Left lung (tissue), 10 donors: ENCODE data around the gene ZNRF1. TPM values are rescaled to one million over a fixed set of nuclear protein-coding genes. Genes with fewer than 3 reads are reported as not detected.
A peak's percentile ranks its signal among the peaks of the same experiment; 100 is the strongest.

Source experiments
- ATAC-seq: fragments of 200-7000 bp; cut with Tn5 transposase; one replicate; pipeline ENCODE4 v1.9.1; 2020; ENCODE audit warnings: moderate library complexity
- DNase-seq, 4 donors: peaks; one replicate each; pipeline ENCODE4 v3.0.0-alpha.2; 2013 to 2020
- H3K27ac ChIP-seq, 2 donors: fragments of 200-600 bp; sonication (generic) in 1 of 2; one replicate each; pipeline versions ENCODE4 v1.5.0 to v1.8.0; 2020 to 2021
- H3K27me3 ChIP-seq, 2 donors: fragments of 200-600 bp; sonication (generic) in 1 of 2; one replicate each; pipeline versions ENCODE4 v1.5.0 to v1.8.0; 2020 to 2021
- H3K36me3 ChIP-seq, 2 donors: fragments of 200-600 bp; sonication (generic) in 1 of 2; one replicate each; pipeline versions ENCODE4 v1.5.0 to v1.8.0; 2020 to 2021
- H3K4me1 ChIP-seq, 2 donors: fragments of 200-600 bp; one replicate each; pipeline ENCODE4 v1.8.0; 2021
- H3K4me3 ChIP-seq, 2 donors: fragments of 200-600 bp; sonication (generic) in 1 of 2; one replicate each; pipeline versions ENCODE4 v1.5.0 to v1.8.0; 2020 to 2021; ENCODE audit warnings: mild to moderate bottlenecking in 1 of 2
- H3K9me3 ChIP-seq, 2 donors: fragments of 200-600 bp; sonication (generic) in 1 of 2; one replicate each; pipeline versions ENCODE4 v1.5.0 to v1.8.0; 2020 to 2021
- intact Hi-C, 2 donors: fragments of 100-400 bp; cut with DNase I; formaldehyde crosslinking; loops; one replicate each; pipeline versions ENCODE4 v1.11.2 to v1.14.2; 2022
- polyA plus RNA-seq, 6 donors: library from polyadenylated mRNA; unstranded; fragments of 120-200 nt; gene quantifications; one replicate each; pipeline ENCODE4 v1.2.1, GENCODE V29; 2013; ENCODE audit not compliant: insufficient read length in 6 of 6
- total RNA-seq, 2 donors: library from RNA; stranded (reverse); fragmentation: NEBNext Ultra II Directional; extraction: Animal tissue kit (Norgen Biotek cat#: 25700); gene quantifications; one replicate each; pipeline ENCODE4 v1.2.1, GENCODE V29; 2021
- TF ChIP-seq, protein P1 (sequence below), 2 donors: fragments of 200-600 bp; sonication (generic) in 1 of 2; IDR thresholded peaks; one replicate each; pipeline versions ENCODE4 v1.5.0 to v1.8.0; 2021; ENCODE audit warnings: antibody characterized with exemption in 2 of 2
- donor health status: DM: no; HTN: yes; CAD: no.
- donor health status: DM: no; HTN: no; CAD: no.

ZNRF1 gene
- total and polyA plus RNA-seq, 8 donors, result 24.3 to 60.8 (median 46.5) TPM

DNA sequence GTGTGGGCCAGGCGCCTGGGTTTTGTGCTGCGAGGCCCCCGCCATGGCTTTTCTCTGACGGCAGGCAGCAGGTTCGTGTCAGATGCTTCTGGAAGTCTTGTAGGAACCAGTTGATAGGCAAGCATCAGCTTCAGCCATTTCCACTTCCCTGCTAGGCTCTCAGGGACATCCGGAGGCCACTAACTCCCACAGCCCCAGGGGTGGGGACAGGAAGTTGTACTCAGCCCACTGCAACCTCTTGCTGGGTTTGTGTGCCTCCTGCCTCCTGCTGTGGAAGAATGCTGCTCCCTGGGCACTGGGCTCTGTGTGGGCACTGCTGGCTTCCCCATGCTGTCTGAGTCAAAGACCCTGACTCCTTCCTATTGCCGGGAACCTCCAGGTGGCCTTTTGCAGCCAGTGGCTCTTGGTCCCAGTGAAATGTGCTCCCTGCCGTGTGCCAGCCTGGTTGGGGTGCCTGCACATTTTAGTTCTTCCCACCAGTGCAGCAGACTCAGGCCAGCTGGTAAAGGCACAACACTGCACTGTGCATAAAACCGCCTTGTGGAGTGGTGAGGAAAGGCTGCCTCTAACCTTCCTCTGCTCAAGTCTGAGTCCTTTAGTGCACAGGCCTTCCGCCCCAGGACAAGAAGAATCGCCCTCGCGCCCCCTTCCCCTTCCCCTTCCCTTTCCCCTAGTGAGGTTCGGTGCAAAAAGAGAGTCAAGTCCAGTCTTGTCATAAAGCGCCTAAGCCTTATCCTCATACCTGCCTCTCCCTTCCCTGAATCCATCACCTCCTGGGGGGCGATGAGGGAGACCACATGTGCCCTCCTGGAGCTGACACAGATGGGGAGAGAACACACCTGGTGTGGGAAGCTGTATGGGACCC lies 101.1 kb downstream of the ZNRF1 start:
- Histone ChIP-seq H3K4me3 (no peak overlapping the region), H3K36me3 (peaks cover 0 to 4% of the 10 kb centered on the region in 2 donors), H3K9me3 (no peaks in the 10 kb centered on the region), H3K4me1 (peaks cover 8 to 51% of the 10 kb centered on the region in 2 donors), H3K27me3 (no peaks in the 10 kb centered on the region), H3K27ac (peak overlapping the region; percentile 33 to 73)
- TF ChIP-seq, protein P1, sequence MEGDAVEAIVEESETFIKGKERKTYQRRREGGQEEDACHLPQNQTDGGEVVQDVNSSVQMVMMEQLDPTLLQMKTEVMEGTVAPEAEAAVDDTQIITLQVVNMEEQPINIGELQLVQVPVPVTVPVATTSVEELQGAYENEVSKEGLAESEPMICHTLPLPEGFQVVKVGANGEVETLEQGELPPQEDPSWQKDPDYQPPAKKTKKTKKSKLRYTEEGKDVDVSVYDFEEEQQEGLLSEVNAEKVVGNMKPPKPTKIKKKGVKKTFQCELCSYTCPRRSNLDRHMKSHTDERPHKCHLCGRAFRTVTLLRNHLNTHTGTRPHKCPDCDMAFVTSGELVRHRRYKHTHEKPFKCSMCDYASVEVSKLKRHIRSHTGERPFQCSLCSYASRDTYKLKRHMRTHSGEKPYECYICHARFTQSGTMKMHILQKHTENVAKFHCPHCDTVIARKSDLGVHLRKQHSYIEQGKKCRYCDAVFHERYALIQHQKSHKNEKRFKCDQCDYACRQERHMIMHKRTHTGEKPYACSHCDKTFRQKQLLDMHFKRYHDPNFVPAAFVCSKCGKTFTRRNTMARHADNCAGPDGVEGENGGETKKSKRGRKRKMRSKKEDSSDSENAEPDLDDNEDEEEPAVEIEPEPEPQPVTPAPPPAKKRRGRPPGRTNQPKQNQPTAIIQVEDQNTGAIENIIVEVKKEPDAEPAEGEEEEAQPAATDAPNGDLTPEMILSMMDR (IDR thresholded peaks at IDR 0.05), result no peak
- ATAC-seq (peak; percentile 8), DNase-seq (peak in 1 of 4 donors; percentile 57)
- intact Hi-C loops, result loop anchor here in 1 of 2 donors (10.0 kb wide), 1 partner anchor 95 kb away; no protein-coding TSS in a partner anchor

DNA sequence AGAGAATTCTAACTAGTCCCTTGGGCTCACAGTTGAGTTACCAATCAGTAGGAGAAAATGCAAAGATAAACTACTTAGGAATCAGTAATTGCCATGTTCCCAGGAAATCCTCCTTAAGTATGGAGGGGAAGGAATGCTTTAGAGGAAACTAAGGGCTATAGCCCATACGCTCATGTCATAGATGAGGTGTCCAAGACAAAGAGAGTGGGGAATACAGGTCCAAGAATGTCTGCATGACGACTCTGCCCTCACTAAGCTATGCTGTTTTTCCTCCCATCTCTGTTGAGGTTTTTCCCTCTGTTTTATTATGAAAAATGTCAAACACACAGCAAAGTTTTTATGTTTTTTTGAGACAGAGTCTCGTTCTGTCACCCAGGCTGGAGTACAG lies 101.8 kb downstream of the ZNRF1 start:
- TF ChIP-seq, protein P1 (IDR thresholded peaks at IDR 0.05), result no peak
- H3K36me3 ChIP-seq, result peaks cover 0 to under 1% of the 10 kb centered on the region in 2 donors
- no peak overlapping the region for H3K4me3 ChIP-seq
- H3K27ac ChIP-seq, result peak overlapping the region in 1 of 2 donors; percentile 73
- peaks cover 14 to 57% of the 10 kb centered on the region in 2 donors for H3K4me1 ChIP-seq
- no peaks in the 10 kb centered on the region for H3K9me3 ChIP-seq
- intact Hi-C loops, result loop anchor here in 1 of 2 donors (10.0 kb wide), 1 partner anchor 96 kb away; no protein-coding TSS in a partner anchor
- no peaks in the 10 kb centered on the region for H3K27me3 ChIP-seq
- DNase-seq (no peak), ATAC-seq (no peak)

DNA sequence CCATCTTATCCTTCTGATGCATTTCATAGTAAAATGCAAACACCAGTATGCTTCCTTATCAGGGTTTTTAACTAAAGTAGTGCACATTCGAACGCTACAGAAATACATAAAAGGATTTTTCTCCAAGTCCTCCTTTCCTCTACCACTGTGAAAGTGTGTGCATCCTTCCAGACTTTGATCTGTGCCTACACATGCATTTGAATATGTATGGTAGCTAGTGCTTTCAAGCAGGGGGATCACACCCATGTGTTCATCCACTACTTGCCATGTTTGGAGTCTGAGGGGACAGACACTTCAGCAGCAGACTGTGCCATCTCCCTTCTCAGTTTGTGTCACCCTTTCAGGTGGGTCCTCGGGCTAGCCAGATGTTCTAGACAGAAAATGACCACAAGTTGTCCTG lies 102.8 kb downstream of the ZNRF1 start:
- no peak for DNase-seq
- no peaks in the 10 kb centered on the region for H3K27me3 ChIP-seq
- intact Hi-C loops, result loop anchor here in 1 of 2 donors (10.0 kb wide), 1 partner anchor 97 kb away; no protein-coding TSS in a partner anchor
- H3K4me1 ChIP-seq, result peaks cover 18 to 63% of the 10 kb centered on the region in 2 donors
- ATAC-seq, result no peak
- TF ChIP-seq, protein P1 (IDR thresholded peaks at IDR 0.05), result no peak
- no peak overlapping the region for H3K4me3 ChIP-seq
- no peaks in the 10 kb centered on the region for H3K36me3 ChIP-seq
- no peak overlapping the region for H3K27ac ChIP-seq
- no peaks in the 10 kb centered on the region for H3K9me3 ChIP-seq

DNA sequence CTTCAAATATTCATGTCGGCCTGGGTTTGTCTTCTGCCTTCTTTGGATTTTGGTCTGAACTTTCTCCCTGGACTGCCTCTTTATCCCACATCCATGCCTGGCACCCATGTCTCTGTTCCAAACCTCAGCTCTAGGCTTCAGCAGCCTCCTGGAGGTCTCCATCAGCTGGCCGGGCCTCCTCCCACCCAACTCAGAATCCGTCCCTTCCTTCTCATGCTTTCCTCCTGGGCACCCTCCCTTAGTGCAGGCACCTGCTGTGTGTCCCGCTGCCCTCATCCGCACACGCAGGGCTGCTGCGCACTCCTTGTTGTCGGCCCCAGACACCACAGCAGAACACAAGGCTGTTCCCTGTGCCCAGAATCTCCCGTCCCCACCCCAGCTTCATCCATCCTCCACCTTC lies 103.8 kb downstream of the ZNRF1 start:
- Histone ChIP-seq H3K4me1 (peaks cover 13 to 63% of the 10 kb centered on the region in 2 donors), H3K27me3 (no peaks in the 10 kb centered on the region), H3K27ac (no peak overlapping the region), H3K36me3 (no peaks in the 10 kb centered on the region), H3K9me3 (no peaks in the 10 kb centered on the region), H3K4me3 (no peak overlapping the region)
- DNase-seq, result no peak
- ATAC-seq, result no peak
- TF ChIP-seq, protein P1 (IDR thresholded peaks at IDR 0.05), result no peak
- intact Hi-C loops, result loop anchor here in 1 of 2 donors (10.0 kb wide), 1 partner anchor 98 kb away; no protein-coding TSS in a partner anchor

DNA sequence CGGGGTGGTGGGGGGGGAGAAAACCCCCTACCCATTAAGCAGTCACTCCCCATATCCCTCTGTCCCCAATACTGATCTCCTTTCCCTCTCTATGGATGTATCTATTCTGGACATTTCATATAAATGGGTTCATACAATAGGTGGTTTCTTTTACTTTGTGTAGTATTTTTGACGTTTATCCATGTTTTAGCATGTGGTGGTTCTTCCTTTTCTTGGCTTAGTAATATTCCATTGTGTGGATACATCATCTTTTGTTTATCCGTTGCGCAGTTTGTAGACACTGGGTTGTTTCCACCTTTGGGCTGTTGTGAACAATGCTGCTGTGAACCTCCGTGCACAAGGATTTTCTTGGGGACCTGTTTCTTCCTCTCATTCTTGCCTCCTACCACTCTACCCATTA lies 105.2 kb downstream of the ZNRF1 start:
- Histone ChIP-seq H3K27ac (no peak overlapping the region), H3K4me3 (no peak overlapping the region), H3K27me3 (no peaks in the 10 kb centered on the region), H3K4me1 (peaks cover 13 to 63% of the 10 kb centered on the region in 2 donors), H3K9me3 (no peaks in the 10 kb centered on the region), H3K36me3 (no peaks in the 10 kb centered on the region)
- TF ChIP-seq, protein P1 (IDR thresholded peaks at IDR 0.05), result no peak
- ATAC-seq (no peak), DNase-seq (no peak)
- intact Hi-C loops, result loop anchor here in 1 of 2 donors (10.0 kb wide), 1 partner anchor 99 kb away; no protein-coding TSS in a partner anchor
